Osteoblast (primary cell): Measurements from ENCODE around the gene SDF4. TPM values are rescaled to one million over a fixed set of nuclear protein-coding genes. Genes with fewer than 3 reads are reported as not detected.
A peak's percentile ranks its signal among the peaks of the same experiment; 100 is the strongest.

Source experiments
- DNase-seq: peaks from one replicate; pipeline ENCODE4 v3.0.0; 2011; ENCODE audit warnings: low spot score, mixed read lengths; ENCODE audit not compliant: insufficient read length; ENCODE audit errors: missing footprints
- H2AFZ ChIP-seq: 2 replicates; pipeline ENCODE4 v1.6.0; 2011; ENCODE audit warnings: mild to moderate bottlenecking, low read length
- H3K27ac ChIP-seq: 2 replicates; pipeline ENCODE4 v1.5.1; 2011; ENCODE audit warnings: mild to moderate bottlenecking, low read depth, low read length, moderate library complexity
- H3K27me3 ChIP-seq: 2 replicates; pipeline ENCODE4 v1.6.0; 2012; ENCODE audit warnings: mild to moderate bottlenecking, control low read depth, inconsistent platforms, low read length, moderate library complexity; ENCODE audit not compliant: insufficient read depth
- H3K36me3 ChIP-seq: 2 replicates; pipeline ENCODE4 v1.5.1; 2011; ENCODE audit warnings: mild to moderate bottlenecking, low read length, control low read depth, moderate library complexity; ENCODE audit not compliant: insufficient read depth
- H3K4me1 ChIP-seq: 2 replicates; pipeline ENCODE4 v1.5.1; 2011; ENCODE audit warnings: mild to moderate bottlenecking, low read length, control low read depth, moderate library complexity; ENCODE audit not compliant: insufficient read depth
- H3K4me2 ChIP-seq: 2 replicates; pipeline ENCODE4 v1.6.0; 2011; ENCODE audit warnings: mild to moderate bottlenecking, low read length; ENCODE audit not compliant: insufficient read depth
- H3K4me3 ChIP-seq: fragments of 200-600 bp; sonication (generic); 3 replicates; pipeline ENCODE4 v1.5.1; 2012; ENCODE audit warnings: mild to moderate bottlenecking, low read length, inconsistent platforms; ENCODE audit not compliant: insufficient read depth
- H3K79me2 ChIP-seq: 2 replicates; pipeline ENCODE4 v1.6.0; 2012; ENCODE audit warnings: mild to moderate bottlenecking, low read length, control low read depth, inconsistent platforms; ENCODE audit not compliant: insufficient read depth
- H3K9me3 ChIP-seq: 2 replicates; pipeline ENCODE4 v1.5.1; 2011; ENCODE audit warnings: low read depth, low read length, control low read depth
- H4K20me1 ChIP-seq: 2 replicates; pipeline ENCODE4 v1.6.0; 2012; ENCODE audit warnings: mild to moderate bottlenecking, low read length, control low read depth; ENCODE audit not compliant: insufficient read depth
- CTCF ChIP-seq: IDR thresholded peaks from 2 replicates; pipeline ENCODE4 v1.5.1; 2011; ENCODE audit warnings: mild to moderate bottlenecking, low read depth, low read length, moderate library complexity; ENCODE audit errors: extremely low read depth
- total RNA-seq: library from RNA; depleted of rRNA; stranded (reverse); fragments of >200 nt; gene quantifications from 2 replicates; pipeline ENCODE4 v1.2.3, GENCODE V29; 2012

SDF4 gene
- total RNA-seq, 1 donor: 151 TPM

- Histone ChIP-seq H4K20me1 (no peaks in the 10 kb centered on the region), H3K36me3 (no peaks in the 10 kb centered on the region), H3K9me3 (no peaks in the 10 kb centered on the region), H3K27ac (no peak overlapping the region), H3K4me1 (peaks cover 13% of the 10 kb centered on the region), H3K27me3 (peaks cover 11% of the 10 kb centered on the region), H3K4me3 (no peak overlapping the region), H3K79me2 (no peaks in the 10 kb centered on the region), H2AFZ (no peak overlapping the region), H3K4me2 (no peak overlapping the region)
- DNase-seq: no peak
- TF ChIP-seq CTCF: no peak
These were observed 20.9 kb downstream of the SDF4 start for GRCh38 chr1:1210726-1211540.

- no peaks in the 10 kb centered on the region for H3K9me3 ChIP-seq
- no peak overlapping the region for H3K27ac ChIP-seq
- no peak for TF ChIP-seq CTCF
- H3K4me3 ChIP-seq: peak overlapping the region; percentile 67
- no peaks in the 10 kb centered on the region for H3K36me3 ChIP-seq
- peak overlapping the region; percentile 84 for H3K4me2 ChIP-seq
- peak; percentile 96 for DNase-seq
- peaks cover 11% of the 10 kb centered on the region for H3K27me3 ChIP-seq
- H3K4me1 ChIP-seq: peaks cover 13% of the 10 kb centered on the region
- H3K79me2 ChIP-seq: no peaks in the 10 kb centered on the region
- H2AFZ ChIP-seq: no peak overlapping the region
- H4K20me1 ChIP-seq: no peaks in the 10 kb centered on the region
These were observed 22.9 kb downstream of the SDF4 start for GRCh38 chr1:1208713-1209433.

GRCh38 chr1:1207571-1207892, 24.3 kb downstream of the SDF4 start:
- no peak overlapping the region for H3K27ac ChIP-seq
- TF ChIP-seq CTCF: no peak

GRCh38 chr1:1206966-1207531, 24.8 kb downstream of the SDF4 start:
- H3K9me3 ChIP-seq: no peaks in the 10 kb centered on the region
- H3K27me3 ChIP-seq: peaks cover 11% of the 10 kb centered on the region
- no peaks in the 10 kb centered on the region for H4K20me1 ChIP-seq
- DNase-seq: peak; percentile 91
- no peak overlapping the region for H3K4me3 ChIP-seq
- H3K36me3 ChIP-seq: no peaks in the 10 kb centered on the region
- H3K4me1 ChIP-seq: peaks cover 13% of the 10 kb centered on the region
- H2AFZ ChIP-seq: no peak overlapping the region
- TF ChIP-seq CTCF: no peak
- no peaks in the 10 kb centered on the region for H3K79me2 ChIP-seq
- H3K27ac ChIP-seq: no peak overlapping the region
- no peak overlapping the region for H3K4me2 ChIP-seq

More at GRCh38 chr1:1207571-1207892, 24.3 kb downstream of the SDF4 start:
- no peak overlapping the region for H3K4me3 ChIP-seq
- no peak overlapping the region for H2AFZ ChIP-seq
- H3K79me2 ChIP-seq: no peaks in the 10 kb centered on the region
- H4K20me1 ChIP-seq: no peaks in the 10 kb centered on the region
- H3K27me3 ChIP-seq: peaks cover 11% of the 10 kb centered on the region
- H3K9me3 ChIP-seq: no peaks in the 10 kb centered on the region
- DNase-seq: peak; percentile 48
- peak overlapping the region; percentile 84 for H3K4me2 ChIP-seq
- no peaks in the 10 kb centered on the region for H3K36me3 ChIP-seq
- H3K4me1 ChIP-seq: peaks cover 13% of the 10 kb centered on the region
